Bone marrow (tissue), 2 donors: ENCODE data around the gene CDK8.
"Not testable (repeated sequence)": the region's sequence is repeated elsewhere in the genome, so short reads cannot be mapped to it uniquely, and the experiment has no call there.

ENCODE experiments used
- DNase-seq, 2 donors: peaks; one replicate each; lab custom pipeline; 2025; lab: John Stamatoyannopoulos, UW

Gene CDK8

DNA sequence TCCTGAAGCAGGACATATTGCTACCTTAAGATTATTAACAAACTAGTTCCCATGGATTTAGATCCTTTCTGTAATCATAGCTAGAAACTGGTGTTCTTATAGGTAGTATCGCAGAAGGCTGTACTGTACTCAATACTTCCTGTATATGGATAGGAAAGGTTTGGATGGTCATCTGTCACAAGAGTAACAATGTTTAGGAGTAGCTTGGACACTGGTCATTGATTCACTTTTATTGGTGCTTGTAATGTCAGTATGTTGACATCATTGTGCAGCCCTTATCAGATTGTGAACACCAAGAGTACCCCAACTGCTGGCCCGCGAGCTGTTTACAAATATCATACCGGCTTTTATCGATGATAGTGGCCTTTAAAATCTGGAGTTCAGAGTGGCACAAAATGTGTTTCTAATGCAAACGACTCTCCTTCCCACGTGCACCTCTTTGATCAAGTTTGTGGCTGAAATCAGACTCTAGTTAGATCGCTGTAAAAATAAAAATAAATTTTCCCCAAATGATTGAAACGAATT lies 605 bp upstream of the CDK8 start:
- DNase-seq, result no peak

DNA sequence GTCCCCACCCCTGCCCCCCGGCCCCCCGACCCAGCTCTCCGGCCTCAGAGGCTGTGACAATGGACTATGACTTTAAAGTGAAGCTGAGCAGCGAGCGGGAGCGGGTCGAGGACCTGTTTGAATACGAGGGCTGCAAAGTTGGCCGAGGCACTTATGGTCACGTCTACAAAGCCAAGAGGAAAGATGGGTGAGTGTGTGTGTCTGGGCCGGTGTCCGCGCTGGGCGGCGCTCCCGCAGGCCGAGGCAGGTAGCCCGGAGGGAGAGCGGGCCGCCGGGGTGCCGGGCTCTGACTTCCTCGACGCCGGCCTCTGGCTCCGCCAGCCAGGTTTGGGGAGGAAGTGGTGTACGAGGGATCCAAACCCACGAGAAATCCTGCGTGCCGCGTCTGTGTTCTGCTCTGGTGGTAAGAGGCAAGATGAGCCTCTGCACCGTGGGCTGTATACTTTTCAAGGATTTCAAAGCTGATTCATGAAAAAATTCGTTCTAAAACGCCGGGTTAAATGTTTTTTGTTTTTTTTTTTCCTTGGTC lies 718 bp downstream of the CDK8 start:
- peak in 1 of 2 donors; percentile 52 for DNase-seq

DNA sequence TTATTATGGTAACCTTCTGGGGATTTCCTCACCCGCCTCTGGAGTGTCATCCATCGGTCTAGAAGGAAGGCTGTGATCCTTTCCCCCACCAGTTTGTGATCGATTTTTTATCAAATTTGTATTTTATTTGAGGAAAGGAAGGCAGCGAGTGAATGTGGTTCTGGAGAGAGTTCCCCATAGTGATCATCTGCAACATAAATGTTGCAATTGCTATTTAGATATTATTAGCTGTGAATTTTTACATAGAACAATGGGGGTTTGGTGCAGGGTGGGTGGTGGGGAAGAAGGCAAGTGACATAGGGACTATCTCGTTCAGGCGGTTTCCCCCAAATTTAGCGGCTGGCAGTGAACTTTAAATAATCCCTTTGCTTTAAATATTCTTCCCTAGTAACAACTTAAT lies 1.2 kb downstream of the CDK8 start:
- no peak for DNase-seq

DNA sequence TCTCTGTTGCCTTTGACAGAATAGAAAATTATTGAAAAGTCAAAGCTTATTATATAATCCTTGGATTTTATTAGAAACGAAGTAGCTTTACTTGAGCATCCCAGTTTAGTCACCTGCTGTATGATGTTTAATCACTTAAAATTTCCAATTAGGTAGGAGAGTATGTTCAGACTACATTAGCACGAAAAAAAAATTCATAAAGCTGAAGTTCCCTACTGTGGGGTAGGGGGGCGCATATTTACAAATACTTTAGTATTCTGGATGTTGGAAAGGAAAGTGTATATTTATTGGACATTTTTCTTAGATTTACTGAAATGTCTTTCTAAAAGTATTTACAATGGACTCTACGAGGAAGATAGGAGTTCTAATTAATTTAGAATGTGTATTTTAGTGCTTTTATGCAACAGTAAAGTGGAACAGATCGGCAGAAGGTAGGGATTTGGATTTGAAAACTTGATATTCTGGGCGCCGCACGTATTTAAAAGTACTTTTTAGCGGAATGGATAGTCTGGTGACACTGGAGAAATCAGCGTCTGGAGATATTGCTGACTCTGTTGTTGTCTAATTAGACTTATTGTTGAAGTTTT lies 1.9 kb downstream of the CDK8 start:
- DNase-seq, result no peak

GRCh38 chr13:26257049-26257448 lies 3.1 kb downstream of the CDK8 start:
- DNase-seq, result no peak

- DNase-seq, result no peak
Measured at GRCh38 chr13:26259634-26260033, 5.7 kb downstream of the CDK8 start.

DNA sequence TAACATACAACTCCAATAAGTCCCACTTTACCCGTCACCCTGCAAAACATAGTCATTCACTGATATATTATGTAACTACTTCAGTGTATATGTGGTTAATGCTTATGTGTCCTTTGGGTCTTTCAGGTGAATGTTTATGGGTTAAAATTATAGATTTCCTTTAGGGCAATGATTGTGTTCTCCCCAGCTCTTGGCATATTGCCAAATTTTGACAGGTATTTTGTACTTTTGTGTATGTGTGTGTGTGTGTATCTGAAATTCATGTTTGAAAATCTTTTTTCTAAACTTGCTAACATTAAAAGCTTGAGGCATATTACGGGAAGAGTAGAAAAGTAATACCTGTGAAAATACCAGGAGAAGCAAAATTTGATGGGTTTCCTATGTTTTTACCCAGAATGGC lies 8.2 kb downstream of the CDK8 start:
- DNase-seq, result no peak

- DNase-seq, result no peak
Measured at GRCh38 chr13:26266311-26266710, 12.4 kb downstream of the CDK8 start.

DNA sequence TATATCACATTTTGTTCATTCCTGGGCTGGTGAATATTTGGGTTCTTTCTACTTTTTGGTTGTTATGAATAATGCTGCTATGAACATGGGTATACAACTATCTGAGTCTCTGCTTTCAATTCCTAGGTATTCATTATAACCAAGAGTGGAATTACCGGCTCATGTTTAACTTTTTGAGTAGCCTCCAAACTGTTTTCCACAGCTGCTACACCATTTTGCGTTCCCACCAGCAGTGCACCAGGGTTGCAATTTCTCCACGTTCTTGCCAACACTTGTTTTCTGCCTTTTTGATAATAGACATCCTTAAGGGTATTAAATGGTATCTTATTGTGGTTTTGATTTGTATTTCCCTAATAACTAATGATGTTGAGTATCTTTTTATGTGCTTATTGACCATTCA lies 16.8 kb downstream of the CDK8 start:
- no peak for DNase-seq

DNA sequence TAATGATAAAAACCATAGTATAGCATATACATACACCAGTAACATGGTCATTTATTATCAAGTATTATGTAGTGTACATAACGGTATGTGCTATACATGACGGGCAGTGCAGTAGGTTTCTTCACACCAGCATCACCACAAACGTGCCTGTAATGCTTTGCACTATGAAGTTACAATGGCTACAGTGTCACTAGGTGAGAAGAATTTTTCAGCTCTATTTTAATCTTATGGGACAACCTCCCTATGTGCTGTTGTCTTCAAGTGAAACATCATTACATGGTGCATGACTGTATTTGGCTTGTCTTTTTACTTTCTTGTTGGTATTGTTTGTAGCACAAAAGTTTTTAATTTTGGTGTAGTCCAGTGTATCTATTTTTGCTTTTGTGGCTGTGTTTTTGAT lies 18.7 kb downstream of the CDK8 start:
- no peak for DNase-seq

GRCh38 chr13:26280295-26280694 lies 26.4 kb downstream of the CDK8 start:
- DNase-seq, result no peak

GRCh38 chr13:26280822-26281221 lies 26.9 kb downstream of the CDK8 start:
- DNase-seq, result no peak

GRCh38 chr13:26285911-26286310 lies 32.0 kb downstream of the CDK8 start:
- not testable (repeated sequence) for DNase-seq

- not testable (repeated sequence) for DNase-seq
Measured at GRCh38 chr13:26288838-26289237, 34.9 kb downstream of the CDK8 start.

DNA sequence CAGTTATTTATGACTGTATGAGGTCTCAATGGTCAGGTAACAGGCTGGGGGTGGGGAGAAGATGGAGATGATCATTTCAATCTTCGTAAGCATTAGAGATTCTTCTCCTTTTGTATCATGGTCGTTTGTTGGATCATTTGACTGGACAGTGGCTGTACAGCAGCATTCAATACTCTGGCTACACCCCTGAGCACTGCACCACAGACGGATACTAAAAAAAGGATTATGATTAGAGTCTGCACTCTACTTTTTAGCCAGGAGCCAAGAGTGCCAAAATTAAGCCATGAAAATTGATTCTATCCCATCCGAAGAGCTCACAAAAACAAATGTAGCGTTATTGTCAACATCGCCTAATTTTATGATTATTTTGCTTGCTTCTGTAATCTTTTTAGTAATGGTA lies 41.9 kb downstream of the CDK8 start:
- DNase-seq, result no peak

DNA sequence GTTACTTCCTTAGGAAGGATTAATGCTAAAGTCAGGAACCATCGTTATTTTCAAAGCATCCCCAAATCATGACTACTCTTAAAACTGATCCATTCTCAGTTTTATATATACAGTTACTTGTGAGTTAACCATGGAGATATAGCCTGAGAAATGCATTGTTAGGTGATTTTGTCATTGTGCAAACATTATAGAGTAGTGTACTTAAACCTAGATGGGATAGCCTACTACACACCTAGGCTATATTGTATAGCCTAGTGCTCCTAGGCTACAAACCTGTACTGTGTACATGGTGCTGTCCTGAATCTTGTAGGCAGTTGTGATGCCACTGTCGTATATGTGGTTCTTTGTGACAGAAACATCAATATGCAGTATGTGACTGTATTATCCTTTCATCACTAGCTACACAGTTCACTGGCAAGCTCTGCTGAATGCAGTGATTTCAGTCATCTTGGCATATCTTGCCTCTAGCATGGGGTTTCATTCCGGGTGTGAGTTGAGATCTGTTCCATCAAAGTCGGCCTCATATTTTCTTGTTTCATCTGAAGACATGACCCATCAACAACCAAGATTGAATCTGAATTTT lies 45.3 kb downstream of the CDK8 start:
- DNase-seq, result no peak

GRCh38 chr13:26300140-26300539 lies 46.2 kb downstream of the CDK8 start:
- no peak for DNase-seq

- no peak for DNase-seq
Measured at GRCh38 chr13:26305676-26306075, 51.7 kb downstream of the CDK8 start.

DNA sequence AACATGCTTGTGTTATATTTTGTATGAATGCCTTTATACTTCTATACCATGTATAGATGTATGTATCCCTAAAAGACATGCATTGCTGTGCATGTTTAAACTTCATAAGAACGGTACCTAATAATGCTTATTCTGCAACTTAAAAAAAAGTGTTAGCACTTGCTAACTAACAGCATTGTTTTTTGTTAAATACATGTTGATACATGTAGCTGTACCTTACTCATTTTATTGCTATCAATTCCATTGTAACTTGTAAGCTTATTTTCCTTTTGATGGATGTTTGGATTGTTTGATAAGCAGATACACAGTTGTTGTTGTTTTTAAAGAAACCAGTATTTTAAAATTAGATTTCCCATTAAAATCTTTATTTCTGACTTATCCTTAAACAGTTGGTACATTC lies 53.8 kb downstream of the CDK8 start:
- DNase-seq, result no peak

GRCh38 chr13:26308250-26308649 lies 54.3 kb downstream of the CDK8 start:
- no peak for DNase-seq

GRCh38 chr13:26308836-26309235 lies 54.9 kb downstream of the CDK8 start:
- DNase-seq, result no peak

DNA sequence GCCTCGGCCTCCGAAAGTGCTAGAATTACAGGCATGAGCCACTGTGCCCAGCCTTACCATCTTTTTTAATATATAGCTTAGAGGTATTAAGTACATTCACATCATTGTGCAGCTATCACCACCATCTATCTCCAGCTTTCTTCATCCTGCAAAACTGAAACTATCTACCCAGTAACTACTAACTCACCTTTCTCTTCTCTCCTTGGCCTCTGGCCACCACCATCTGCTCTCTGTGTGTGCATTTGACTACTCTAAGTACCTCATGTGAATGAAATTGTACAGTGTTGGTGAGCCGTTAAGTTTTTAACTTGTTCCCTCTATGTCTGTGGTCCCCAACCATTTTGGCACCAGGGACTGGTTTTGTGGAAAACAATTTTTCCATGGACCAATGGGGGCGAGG lies 56.1 kb downstream of the CDK8 start:
- no peak for DNase-seq

DNA sequence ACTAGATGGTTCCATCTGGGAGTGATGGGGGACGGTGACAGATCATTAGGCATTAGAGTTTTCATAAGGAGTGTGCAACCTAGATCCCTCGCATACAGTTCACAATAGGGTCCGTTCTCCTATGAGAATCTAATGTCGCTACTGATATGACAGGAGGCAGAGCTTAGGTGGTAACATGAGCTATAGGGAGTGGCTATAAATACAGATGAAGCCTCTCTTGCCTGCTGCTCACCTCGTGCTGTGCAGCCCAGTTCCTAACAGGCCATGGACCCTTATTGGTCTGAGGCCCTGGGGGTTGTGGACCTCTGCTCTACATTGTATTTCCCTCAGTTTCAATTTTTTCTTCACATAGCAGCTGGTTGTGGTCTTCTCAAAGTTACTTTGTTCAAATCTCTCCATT lies 56.5 kb downstream of the CDK8 start:
- DNase-seq, result no peak

- DNase-seq, result not testable (repeated sequence)
Measured at GRCh38 chr13:26312019-26312418, 58.1 kb downstream of the CDK8 start.
